ENCODE results near the gene KIAA1549. TPM values are rescaled to one million over a fixed set of nuclear protein-coding genes. Genes with fewer than 3 reads are reported as not detected.

KIAA1549 gene
- total and polyA plus RNA-seq, 2 of the 8 experiments (the other 6 are each of a cell fraction or from before 2014, with no cell fraction given): 6.5 to 17.3 TPM

- TF ChIP-seq CBX5 (IDR thresholded peaks at IDR 0.05; ENCODE audit: low read depth, low read length): no peak
- no peak for TF ChIP-seq HDAC2 (IDR thresholded peaks at IDR 0.05; ENCODE audit: borderline replicate concordance in 1 of 2, low read depth in 2 of 2, low read length in 2 of 2)
- TF ChIP-seq BCL11A (IDR thresholded peaks at IDR 0.05; ENCODE audit: low read depth in 2 of 2, low read length in 2 of 2): no peak
- TF ChIP-seq E2F6 (IDR thresholded peaks at IDR 0.05): 0 out of 2 replicates have a peak, but pooled peaks have one; percentile 13
- no peak for TF ChIP-seq HDAC6 (IDR thresholded peaks at IDR 0.05; ENCODE audit: low read depth, low read length)
- no peak for TF ChIP-seq RFX5 (IDR thresholded peaks at IDR 0.05; ENCODE audit: borderline replicate concordance, low read depth, low read length)
- TF ChIP-seq POU5F1 (IDR thresholded peaks at IDR 0.05; ENCODE audit: low read depth, low read length): no peak
- no peak for TF ChIP-seq RBBP5 (IDR thresholded peaks at IDR 0.05; ENCODE audit: borderline replicate concordance, low read depth, low read length)
- TF ChIP-seq, protein P1, sequence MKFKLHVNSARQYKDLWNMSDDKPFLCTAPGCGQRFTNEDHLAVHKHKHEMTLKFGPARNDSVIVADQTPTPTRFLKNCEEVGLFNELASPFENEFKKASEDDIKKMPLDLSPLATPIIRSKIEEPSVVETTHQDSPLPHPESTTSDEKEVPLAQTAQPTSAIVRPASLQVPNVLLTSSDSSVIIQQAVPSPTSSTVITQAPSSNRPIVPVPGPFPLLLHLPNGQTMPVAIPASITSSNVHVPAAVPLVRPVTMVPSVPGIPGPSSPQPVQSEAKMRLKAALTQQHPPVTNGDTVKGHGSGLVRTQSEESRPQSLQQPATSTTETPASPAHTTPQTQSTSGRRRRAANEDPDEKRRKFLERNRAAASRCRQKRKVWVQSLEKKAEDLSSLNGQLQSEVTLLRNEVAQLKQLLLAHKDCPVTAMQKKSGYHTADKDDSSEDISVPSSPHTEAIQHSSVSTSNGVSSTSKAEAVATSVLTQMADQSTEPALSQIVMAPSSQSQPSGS (IDR thresholded peaks at IDR 0.05; ENCODE audit: low read length): no peak
- TF ChIP-seq, protein P2, sequence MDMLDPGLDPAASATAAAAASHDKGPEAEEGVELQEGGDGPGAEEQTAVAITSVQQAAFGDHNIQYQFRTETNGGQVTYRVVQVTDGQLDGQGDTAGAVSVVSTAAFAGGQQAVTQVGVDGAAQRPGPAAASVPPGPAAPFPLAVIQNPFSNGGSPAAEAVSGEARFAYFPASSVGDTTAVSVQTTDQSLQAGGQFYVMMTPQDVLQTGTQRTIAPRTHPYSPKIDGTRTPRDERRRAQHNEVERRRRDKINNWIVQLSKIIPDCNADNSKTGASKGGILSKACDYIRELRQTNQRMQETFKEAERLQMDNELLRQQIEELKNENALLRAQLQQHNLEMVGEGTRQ (IDR thresholded peaks at IDR 0.05; ENCODE audit: low read length): no peak
- no peak for TF ChIP-seq TAF7 (optimal IDR thresholded peaks at IDR 0.05; ENCODE audit: borderline replicate concordance, low read depth, low read length)
Measured at GRCh38 chr7:138935465-138936011, 45.7 kb downstream of the KIAA1549 start (continued).

Data from H1 (cell line).